ENCODE data around the gene PCSK1.
"Not testable (repeated sequence)": the region's sequence is repeated elsewhere in the genome, so short reads cannot be mapped to it uniquely, and the experiment has no call there.

The PCSK1 gene

DNA sequence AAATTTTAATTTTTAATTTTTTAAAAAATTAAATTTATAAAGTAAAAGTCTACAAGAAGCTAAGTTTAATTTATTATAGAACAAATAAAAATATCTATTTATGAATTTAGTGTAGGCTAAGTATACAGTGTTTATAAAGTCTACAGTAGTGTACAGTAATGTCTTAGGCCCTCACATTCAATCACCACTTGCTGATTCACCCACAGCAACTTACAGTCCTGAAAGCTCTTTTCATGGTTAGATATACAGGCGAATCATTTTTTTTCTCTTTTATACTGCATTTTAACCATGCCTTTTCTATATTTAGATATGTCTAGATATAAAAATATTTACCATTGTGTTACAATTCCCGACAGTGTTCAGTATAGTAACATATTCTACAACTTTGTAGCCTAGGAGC lies 55.9 kb downstream of the PCSK1 start:
- TF ChIP-seq, protein P1, sequence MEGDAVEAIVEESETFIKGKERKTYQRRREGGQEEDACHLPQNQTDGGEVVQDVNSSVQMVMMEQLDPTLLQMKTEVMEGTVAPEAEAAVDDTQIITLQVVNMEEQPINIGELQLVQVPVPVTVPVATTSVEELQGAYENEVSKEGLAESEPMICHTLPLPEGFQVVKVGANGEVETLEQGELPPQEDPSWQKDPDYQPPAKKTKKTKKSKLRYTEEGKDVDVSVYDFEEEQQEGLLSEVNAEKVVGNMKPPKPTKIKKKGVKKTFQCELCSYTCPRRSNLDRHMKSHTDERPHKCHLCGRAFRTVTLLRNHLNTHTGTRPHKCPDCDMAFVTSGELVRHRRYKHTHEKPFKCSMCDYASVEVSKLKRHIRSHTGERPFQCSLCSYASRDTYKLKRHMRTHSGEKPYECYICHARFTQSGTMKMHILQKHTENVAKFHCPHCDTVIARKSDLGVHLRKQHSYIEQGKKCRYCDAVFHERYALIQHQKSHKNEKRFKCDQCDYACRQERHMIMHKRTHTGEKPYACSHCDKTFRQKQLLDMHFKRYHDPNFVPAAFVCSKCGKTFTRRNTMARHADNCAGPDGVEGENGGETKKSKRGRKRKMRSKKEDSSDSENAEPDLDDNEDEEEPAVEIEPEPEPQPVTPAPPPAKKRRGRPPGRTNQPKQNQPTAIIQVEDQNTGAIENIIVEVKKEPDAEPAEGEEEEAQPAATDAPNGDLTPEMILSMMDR (IDR thresholded peaks at IDR 0.05; ENCODE audit: borderline replicate concordance, insufficient read depth, low read depth, low read length): no peak
- H3K4me3 ChIP-seq (ENCODE audit: low read depth, low read length): no peak overlapping the region

GRCh38 chr5:96374653-96375052 lies 58.4 kb downstream of the PCSK1 start:
- TF ChIP-seq, protein P1 (IDR thresholded peaks at IDR 0.05; ENCODE audit: borderline replicate concordance, insufficient read depth, low read depth, low read length): no peak
- no peak overlapping the region for H3K4me3 ChIP-seq (ENCODE audit: low read depth, low read length)

- TF ChIP-seq, protein P1 (IDR thresholded peaks at IDR 0.05; ENCODE audit: borderline replicate concordance, insufficient read depth, low read depth, low read length): no peak
- H3K4me3 ChIP-seq (ENCODE audit: low read depth, low read length): no peak overlapping the region
Measured at GRCh38 chr5:96373381-96373733, 59.7 kb downstream of the PCSK1 start.

DNA sequence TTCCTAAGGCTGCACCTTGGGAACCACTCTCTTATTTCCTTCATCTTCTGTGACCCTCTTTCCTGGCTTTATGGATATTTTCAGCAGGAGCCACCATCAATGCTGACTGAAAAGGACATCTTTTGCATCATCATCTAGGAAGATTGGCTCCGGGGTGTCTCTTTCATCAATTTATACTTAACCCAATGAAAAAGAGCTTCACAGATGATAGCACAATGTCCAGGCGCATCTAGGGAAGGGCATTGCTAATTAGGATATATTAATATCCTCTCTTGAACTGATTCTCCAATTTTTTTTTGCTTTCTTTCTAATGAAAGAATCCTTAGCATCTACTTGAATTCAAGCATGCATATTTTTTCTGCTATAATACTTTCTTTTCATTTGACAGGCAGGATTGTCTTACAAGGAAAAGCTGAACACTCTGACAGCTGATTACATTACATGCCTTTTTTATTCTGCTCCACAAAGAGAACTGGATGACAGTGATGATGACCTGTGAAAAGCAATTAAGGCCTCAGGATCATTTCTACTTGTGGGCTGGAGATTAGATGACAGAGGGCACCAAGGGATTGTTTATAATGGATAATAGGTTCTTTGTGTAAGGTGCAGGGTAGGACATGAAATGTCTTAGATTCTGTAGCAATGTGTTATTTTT lies 60.2 kb downstream of the PCSK1 start:
- no peak overlapping the region for H3K4me3 ChIP-seq (ENCODE audit: low read depth, low read length)

DNA sequence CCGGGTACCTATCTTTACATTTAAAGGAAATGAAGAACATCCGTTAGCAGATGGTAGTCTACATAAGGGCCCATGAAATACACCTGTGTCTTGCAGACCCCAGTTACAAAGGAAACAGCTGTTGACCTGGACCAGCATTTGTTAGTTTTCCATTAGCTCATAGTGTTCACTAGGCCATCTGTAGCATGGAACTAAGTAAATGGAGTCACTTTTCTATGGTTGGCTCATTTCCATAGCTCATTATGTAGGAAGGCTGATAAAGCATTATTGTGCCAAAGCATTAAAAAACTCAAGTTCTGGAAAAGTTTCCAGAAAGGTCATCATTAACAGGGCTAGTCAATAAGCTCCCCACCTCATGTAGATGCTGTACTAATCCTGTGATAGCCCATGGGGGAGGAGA lies 62.1 kb downstream of the PCSK1 start:
- TF ChIP-seq, protein P1 (IDR thresholded peaks at IDR 0.05; ENCODE audit: borderline replicate concordance, insufficient read depth, low read depth, low read length): no peak
- no peak overlapping the region for H3K4me3 ChIP-seq (ENCODE audit: low read depth, low read length)

More for the DNA sequence above, 60.2 kb downstream of the PCSK1 start:
- TF ChIP-seq, protein P1 (IDR thresholded peaks at IDR 0.05; ENCODE audit: borderline replicate concordance, insufficient read depth, low read depth, low read length): no peak

DNA sequence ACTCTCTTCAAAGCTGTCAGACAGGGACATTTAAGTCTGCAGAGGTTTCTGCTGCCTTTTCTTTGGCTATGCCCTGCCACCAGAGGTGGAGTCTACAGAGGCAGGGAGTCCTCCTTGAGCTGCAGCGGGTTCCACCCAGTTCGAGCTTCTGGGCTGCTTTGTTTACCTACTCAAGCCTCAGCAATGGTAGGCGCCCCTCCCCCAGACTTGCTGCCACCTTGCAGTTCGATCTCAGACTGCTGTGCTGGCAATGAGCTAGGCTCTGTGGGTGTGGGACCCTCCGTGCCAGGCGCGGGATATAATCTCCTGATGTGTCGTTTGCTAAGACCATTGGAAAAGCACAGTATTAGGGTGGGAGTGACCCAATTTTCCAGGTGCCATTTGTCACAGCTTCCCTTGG lies 65.7 kb downstream of the PCSK1 start:
- H3K4me3 ChIP-seq (ENCODE audit: low read depth, low read length): not testable (repeated sequence)

DNA sequence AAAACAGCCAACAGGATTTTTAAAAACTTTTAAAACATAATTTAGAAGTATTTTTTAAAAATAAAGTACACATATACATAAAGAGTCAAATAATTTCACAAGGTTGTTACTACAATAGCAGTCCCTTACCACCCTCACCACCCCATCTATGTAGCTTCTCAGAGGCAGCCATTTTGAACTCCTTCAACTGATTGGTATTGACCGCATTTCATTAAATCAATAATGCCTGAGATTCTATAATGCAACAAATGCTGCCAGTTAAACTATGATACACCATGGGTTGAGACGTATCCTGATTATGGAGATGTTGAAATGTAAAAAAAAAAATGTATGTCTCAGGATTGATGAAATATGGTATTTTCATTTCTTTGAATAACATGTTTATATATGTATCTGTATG lies 78.8 kb downstream of the PCSK1 start:
- H3K4me3 ChIP-seq (ENCODE audit: low read depth, low read length): no peak overlapping the region
- TF ChIP-seq, protein P1 (IDR thresholded peaks at IDR 0.05; ENCODE audit: borderline replicate concordance, insufficient read depth, low read depth, low read length): no peak

- TF ChIP-seq, protein P1 (IDR thresholded peaks at IDR 0.05; ENCODE audit: borderline replicate concordance, insufficient read depth, low read depth, low read length): no peak
- no peak overlapping the region for H3K4me3 ChIP-seq (ENCODE audit: low read depth, low read length)
Measured at GRCh38 chr5:96353220-96353619, 79.8 kb downstream of the PCSK1 start.

All from GM12875 (cell line).